H9 (cell line): ENCODE measurements around the gene C11orf86. TPM values are rescaled to one million over a fixed set of nuclear protein-coding genes. Genes with fewer than 3 reads are reported as not detected.

ENCODE experiments used
- DNase-seq: peaks from one replicate; pipeline ENCODE4 v3.0.0-alpha.2; 2017
- H2AFZ ChIP-seq: one replicate; pipeline ENCODE4 v1.6.1; 2013; ENCODE audit warnings: mild to moderate bottlenecking, low read length, control low read depth, moderate library complexity
- H2AK5ac ChIP-seq: 2 replicates; pipeline ENCODE4 v1.6.1; 2013; ENCODE audit warnings: low read length, control low read depth, mixed read lengths; ENCODE audit not compliant: insufficient read length
- H2BK120ac ChIP-seq: one replicate; pipeline ENCODE4 v1.6.1; 2013; ENCODE audit warnings: low read depth, mild to moderate bottlenecking, low read length, control low read depth, inconsistent platforms; ENCODE audit not compliant: poor library complexity, severe bottlenecking
- H2BK12ac ChIP-seq: 2 replicates; pipeline ENCODE4 v1.6.1; 2013; ENCODE audit warnings: low read length, control low read depth, mixed read lengths, low read depth; ENCODE audit not compliant: insufficient read length
- H2BK15ac ChIP-seq: 2 replicates; pipeline ENCODE4 v1.6.1; 2013; ENCODE audit warnings: low read depth, low read length, control low read depth
- H2BK20ac ChIP-seq: one replicate; pipeline ENCODE4 v1.6.1; 2013; ENCODE audit warnings: low read depth, mild to moderate bottlenecking, low read length, control low read depth, inconsistent platforms; ENCODE audit not compliant: poor library complexity, severe bottlenecking
- H2BK5ac ChIP-seq: 2 replicates; pipeline ENCODE4 v1.6.1; 2013; ENCODE audit warnings: low read length, control low read depth, mixed read lengths; ENCODE audit not compliant: insufficient read length
- H3K14ac ChIP-seq: 2 replicates; pipeline ENCODE4 v1.6.1; 2013; ENCODE audit warnings: low read length, control low read depth; ENCODE audit not compliant: insufficient read depth
- H3K18ac ChIP-seq: 2 replicates; pipeline ENCODE4 v1.6.1; 2013; ENCODE audit warnings: low read depth, mild to moderate bottlenecking, mixed read lengths, low read length, control low read depth; ENCODE audit not compliant: insufficient read length
- H3K23ac ChIP-seq: 2 replicates; pipeline ENCODE4 v1.6.1; 2013; ENCODE audit warnings: low read length, control low read depth, mixed read lengths, low read depth; ENCODE audit not compliant: insufficient read length
- H3K23me2 ChIP-seq: 2 replicates; pipeline ENCODE4 v1.6.1; 2013; ENCODE audit warnings: low read depth, mild to moderate bottlenecking, mixed read lengths, low read length, control low read depth; ENCODE audit not compliant: insufficient read length, poor library complexity, severe bottlenecking
- H3K27ac ChIP-seq: 2 replicates; pipeline ENCODE4 v1.5.1; 2013; ENCODE audit warnings: low read length, control low read depth, mixed read lengths, low read depth; ENCODE audit not compliant: insufficient read length
- H3K27me3 ChIP-seq: 2 replicates; pipeline ENCODE4 v1.6.1; 2013; ENCODE audit warnings: low read length, control low read depth, inconsistent platforms; ENCODE audit not compliant: insufficient read depth
- H3K4ac ChIP-seq: 2 replicates; pipeline ENCODE4 v1.6.1; 2013; ENCODE audit warnings: low read depth, mild to moderate bottlenecking, control low read depth, inconsistent platforms, low read length, moderate library complexity
- H3K4me1 ChIP-seq: 2 replicates; pipeline ENCODE4 v1.6.1; 2013; ENCODE audit warnings: low read length, control low read depth, inconsistent platforms; ENCODE audit not compliant: insufficient read depth
- H3K4me2 ChIP-seq: 2 replicates; pipeline ENCODE4 v1.6.1; 2013; ENCODE audit warnings: low read length, control low read depth, mixed read lengths; ENCODE audit not compliant: insufficient read length, insufficient read depth
- H3K56ac ChIP-seq: 2 replicates; pipeline ENCODE4 v1.6.1; 2013; ENCODE audit warnings: low read depth, mild to moderate bottlenecking, mixed read lengths, low read length, control low read depth; ENCODE audit not compliant: insufficient read length
- H3K79me1 ChIP-seq: 2 replicates; pipeline ENCODE4 v1.6.1; 2013; ENCODE audit warnings: low read depth, mild to moderate bottlenecking, moderate library complexity, low read length, control low read depth, inconsistent platforms; ENCODE audit not compliant: insufficient read depth, poor library complexity, severe bottlenecking
- H3K79me2 ChIP-seq: 2 replicates; pipeline ENCODE4 v1.6.1; 2013; ENCODE audit warnings: low read length, control low read depth, inconsistent platforms; ENCODE audit not compliant: insufficient read depth
- H3K9ac ChIP-seq: 2 replicates; pipeline ENCODE4 v1.6.1; 2013; ENCODE audit warnings: low read length, control low read depth, mixed read lengths; ENCODE audit not compliant: insufficient read length; ENCODE audit errors: extremely low read depth
- H3K9me3 ChIP-seq: one replicate; pipeline ENCODE4 v1.6.1; 2013; ENCODE audit warnings: low read depth, low read length, inconsistent platforms; ENCODE audit not compliant: control insufficient read depth
- H3T11ph ChIP-seq: one replicate; pipeline ENCODE4 v1.6.1; 2013; ENCODE audit warnings: mild to moderate bottlenecking, low read length, control low read depth, inconsistent platforms
- H4K20me1 ChIP-seq: one replicate; pipeline ENCODE4 v1.6.1; 2013; ENCODE audit not compliant: control insufficient read depth, insufficient read length, insufficient read depth
- H4K5ac ChIP-seq: 2 replicates; pipeline ENCODE4 v1.6.1; 2013; ENCODE audit warnings: low read depth, mild to moderate bottlenecking, mixed read lengths, low read length, control low read depth; ENCODE audit not compliant: insufficient read length
- H4K8ac ChIP-seq: replicated peaks from 2 replicates; pipeline ENCODE4 v1.6.1; 2013; ENCODE audit warnings: low read length, control low read depth, mixed read lengths, low read depth; ENCODE audit not compliant: insufficient read length
- H4K91ac ChIP-seq: 2 replicates; pipeline ENCODE4 v1.6.1; 2013; ENCODE audit warnings: low read depth, mild to moderate bottlenecking, moderate library complexity, mixed read lengths, low read length, control low read depth; ENCODE audit not compliant: insufficient read length
- H3K27ac Mint-ChIP-seq, 3 experiments: 2 replicates in 2 of 3; 3 replicates in 1 of 3; pipeline ENCODE4 v1.8.0; 2020 to 2021; ENCODE audit warnings: mixed read lengths in 3 of 3, mild to moderate bottlenecking in 1 of 3, moderate library complexity in 1 of 3
- H3K27me3 Mint-ChIP-seq: 2 replicates; pipeline ENCODE4 v1.8.0; 2021; ENCODE audit warnings: low read depth, mild to moderate bottlenecking, moderate library complexity, mixed read lengths
- H3K36me3 Mint-ChIP-seq, 3 experiments: 2 replicates in 2 of 3; 3 replicates in 1 of 3; pipeline ENCODE4 v1.8.0; 2020 to 2021; ENCODE audit warnings: low read depth in 3 of 3, mixed read lengths in 3 of 3; ENCODE audit not compliant: insufficient read depth in 1 of 3
- H3K4me1 Mint-ChIP-seq, 2 experiments: 2 replicates each; pipeline ENCODE4 v1.8.0; 2020; ENCODE audit warnings: mixed read lengths in 2 of 2
- H3K4me3 Mint-ChIP-seq, 2 experiments: 2 replicates in 1 of 2; 3 replicates in 1 of 2; pipeline ENCODE4 v1.8.0; 2020 to 2021; ENCODE audit warnings: mild to moderate bottlenecking in 2 of 2, mixed read lengths in 2 of 2, moderate library complexity in 1 of 2
- H3K9me3 Mint-ChIP-seq, 2 experiments: 2 replicates in 1 of 2; 3 replicates in 1 of 2; pipeline ENCODE4 v1.8.0; 2020; ENCODE audit warnings: mild to moderate bottlenecking in 2 of 2, mixed read lengths in 2 of 2, moderate library complexity in 1 of 2
- CTCF ChIP-seq: fragments of 200-600 bp; sonication (generic); conservative IDR thresholded peaks from 3 replicates; pipeline ENCODE4 v1.8.0; 2021; ENCODE audit warnings: antibody characterized with exemption, mild to moderate bottlenecking
- WGBS: extraction: QIAGEN DNeasy Blood & Tissue Kit; methylation state at CpG from one replicate; pipeline ENCODE4 v1.1.7; 2013; ENCODE audit warnings: missing lambda C conversion rate, low lambda C conversion rate, mixed read lengths; ENCODE audit not compliant: insufficient read length; ENCODE audit errors: extremely low coverage; 5-methylcytosine and 5-hydroxymethylcytosine counted together
- total RNA-seq: library from RNA; stranded (reverse); gene quantifications from 2 replicates; pipeline ENCODE4 v1.2.1, GENCODE V29; 2021

C11orf86 gene
- total RNA-seq, 1 experiment from 2014 or later: not detected

- Histone ChIP-seq H3K56ac (no peak within 1 kb of the TSS), H3K79me2 (no peaks in the 10 kb centered on the region), H3K4me2 (peak within 1 kb of the TSS; percentile 35), H3K9ac (no peak within 1 kb of the TSS), H3K18ac (no peak within 1 kb of the TSS), H3K4me1 (no peaks in the 10 kb centered on the region; the same call in 1 of the 2 replicates), H4K20me1 (no peaks in the 10 kb centered on the region), H3T11ph (no peak within 1 kb of the TSS), H3K14ac (no peak within 1 kb of the TSS), H3K79me1 (no peaks in the 10 kb centered on the region), H2BK20ac (no peak within 1 kb of the TSS), H3K9me3 (no peaks in the 10 kb centered on the region), H3K27ac (no peak within 1 kb of the TSS), H2BK15ac (no peak within 1 kb of the TSS), H2BK120ac (no peak within 1 kb of the TSS), H3K23ac (no peak within 1 kb of the TSS), H2AFZ (no peak within 1 kb of the TSS), H4K8ac (no peak within 1 kb of the TSS), H4K91ac (no peak within 1 kb of the TSS), H4K5ac (no peak within 1 kb of the TSS), H2BK12ac (no peak within 1 kb of the TSS), H3K4ac (no peak within 1 kb of the TSS), H3K23me2 (peaks cover 8% of the 10 kb centered on the region), H3K27me3 (peaks cover 22% of the 10 kb centered on the region), H2BK5ac (no peak within 1 kb of the TSS), H2AK5ac (no peak within 1 kb of the TSS)
- no CpG with 5 or more reads among the region's 118 CpGs for WGBS
- TF ChIP-seq CTCF: no peak
- Mint-ChIP-seq H3K4me1 (peaks cover 12 to 18% of the 10 kb centered on the region in 2 experiments), H3K27me3 (peaks cover 47% of the 10 kb centered on the region), H3K36me3 (peaks cover 0 to 6% (median 0%) of the 10 kb centered on the region in 3 experiments; a peak in 3 of 7 replicates), H3K27ac (no peak within 1 kb of the TSS; a peak in 1 of 7 replicates), H3K4me3 (peak within 1 kb of the TSS; percentile 71 to 82), H3K9me3 (peaks cover 0 to 8% of the 10 kb centered on the region in 2 experiments; a peak in 2 of 5 replicates)
- no peak for DNase-seq
Observed at GRCh38 chr11:67022961-67023956, 48.2 kb downstream of the C11orf86 start, which contains the start of gene SYT12. Gene SYT12 (plus strand): TSS chr11:67023134. CDS start chr11:67030145, 7,011 bp downstream.
